ENCODE measurements around the gene ATP13A3.

- TF ChIP-seq EZH2 (IDR thresholded peaks at IDR 0.05; ENCODE audit: insufficient read depth, low read length) (no peak), CTCF (IDR thresholded peaks at IDR 0.05; ENCODE audit: insufficient read depth, low read depth, low read length) (no peak)
Measured at GRCh38 chr3:194496217-194496919, 9.6 kb upstream of the ATP13A3 start.
